Chondrocyte (in vitro differentiated cells): ENCODE measurements around the gene MRTFA. TPM values are rescaled to one million over a fixed set of nuclear protein-coding genes. Genes with fewer than 3 reads are reported as not detected.
A peak's percentile ranks its signal among the peaks of the same experiment; 100 is the strongest.

Experiments
- DNase-seq: peaks from one replicate; pipeline ENCODE4 v3.0.0; 2021; ENCODE audit warnings: mixed read lengths, low spot score
- H3K27ac Mint-ChIP-seq: one replicate; pipeline ENCODE4 v1.8.0; 2021; ENCODE audit warnings: mild to moderate bottlenecking, moderate library complexity, mixed read lengths; ENCODE audit not compliant: unreplicated experiment
- H3K27me3 Mint-ChIP-seq: 2 replicates; pipeline ENCODE4 v1.8.0; 2021; ENCODE audit warnings: low read depth, mixed read lengths
- H3K36me3 Mint-ChIP-seq: 2 replicates; pipeline ENCODE4 v1.8.0; 2021; ENCODE audit warnings: low read depth, mixed read lengths
- H3K4me1 Mint-ChIP-seq: 2 replicates; pipeline ENCODE4 v1.8.0; 2021; ENCODE audit warnings: low read depth, mild to moderate bottlenecking, mixed read lengths
- H3K4me3 Mint-ChIP-seq: one replicate; pipeline ENCODE4 v1.8.0; 2021; ENCODE audit warnings: mild to moderate bottlenecking, moderate library complexity, mixed read lengths; ENCODE audit not compliant: unreplicated experiment
- H3K9me3 Mint-ChIP-seq: 2 replicates; pipeline ENCODE4 v1.8.0; 2021; ENCODE audit warnings: low read depth, mixed read lengths
- total RNA-seq: library from RNA; stranded (reverse); gene quantifications from 3 replicates; pipeline ENCODE4 v1.2.1, GENCODE V29; 2021
- TF ChIP-seq, protein P1 (sequence below): fragments of 200-600 bp; sonication (generic); IDR thresholded peaks from 2 replicates; pipeline ENCODE4 v1.5.0; 2021; ENCODE audit warnings: antibody characterized with exemption, mild to moderate bottlenecking, moderate library complexity

MRTFA gene
- total RNA-seq, 1 donor from 2014 or later, result 69.8 TPM

DNA sequence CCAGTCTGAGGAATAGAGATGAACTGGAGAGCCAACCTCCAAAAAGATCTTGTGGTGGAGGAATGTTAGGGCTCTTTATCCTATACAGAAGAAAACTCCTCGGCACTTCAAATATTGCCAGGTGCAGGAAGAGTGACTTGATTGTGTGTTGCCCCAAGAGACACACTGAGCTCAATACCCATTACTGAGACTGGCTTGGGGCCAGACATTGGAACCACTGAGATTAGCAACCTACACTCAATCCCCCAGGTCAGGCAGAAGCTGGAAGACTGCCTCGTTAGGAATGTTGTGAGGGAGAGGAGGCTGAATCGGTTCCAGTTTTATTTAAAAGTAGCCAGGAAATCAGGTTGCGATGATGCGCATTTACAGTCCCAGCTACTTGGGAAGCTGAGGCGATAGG, 268.5 kb downstream of the MRTFA start:
- H3K36me3 Mint-ChIP-seq, result peaks cover 29% of the 10 kb centered on the region
- H3K27ac Mint-ChIP-seq, result peak overlapping the region; percentile 46
- H3K4me3 Mint-ChIP-seq, result no peak overlapping the region
- H3K4me1 Mint-ChIP-seq, result peaks cover 20% of the 10 kb centered on the region
- TF ChIP-seq, protein P1, sequence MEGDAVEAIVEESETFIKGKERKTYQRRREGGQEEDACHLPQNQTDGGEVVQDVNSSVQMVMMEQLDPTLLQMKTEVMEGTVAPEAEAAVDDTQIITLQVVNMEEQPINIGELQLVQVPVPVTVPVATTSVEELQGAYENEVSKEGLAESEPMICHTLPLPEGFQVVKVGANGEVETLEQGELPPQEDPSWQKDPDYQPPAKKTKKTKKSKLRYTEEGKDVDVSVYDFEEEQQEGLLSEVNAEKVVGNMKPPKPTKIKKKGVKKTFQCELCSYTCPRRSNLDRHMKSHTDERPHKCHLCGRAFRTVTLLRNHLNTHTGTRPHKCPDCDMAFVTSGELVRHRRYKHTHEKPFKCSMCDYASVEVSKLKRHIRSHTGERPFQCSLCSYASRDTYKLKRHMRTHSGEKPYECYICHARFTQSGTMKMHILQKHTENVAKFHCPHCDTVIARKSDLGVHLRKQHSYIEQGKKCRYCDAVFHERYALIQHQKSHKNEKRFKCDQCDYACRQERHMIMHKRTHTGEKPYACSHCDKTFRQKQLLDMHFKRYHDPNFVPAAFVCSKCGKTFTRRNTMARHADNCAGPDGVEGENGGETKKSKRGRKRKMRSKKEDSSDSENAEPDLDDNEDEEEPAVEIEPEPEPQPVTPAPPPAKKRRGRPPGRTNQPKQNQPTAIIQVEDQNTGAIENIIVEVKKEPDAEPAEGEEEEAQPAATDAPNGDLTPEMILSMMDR, result no peak
- H3K9me3 Mint-ChIP-seq, result no peaks in the 10 kb centered on the region
- no peaks in the 10 kb centered on the region for H3K27me3 Mint-ChIP-seq
- no peak for DNase-seq

DNA sequence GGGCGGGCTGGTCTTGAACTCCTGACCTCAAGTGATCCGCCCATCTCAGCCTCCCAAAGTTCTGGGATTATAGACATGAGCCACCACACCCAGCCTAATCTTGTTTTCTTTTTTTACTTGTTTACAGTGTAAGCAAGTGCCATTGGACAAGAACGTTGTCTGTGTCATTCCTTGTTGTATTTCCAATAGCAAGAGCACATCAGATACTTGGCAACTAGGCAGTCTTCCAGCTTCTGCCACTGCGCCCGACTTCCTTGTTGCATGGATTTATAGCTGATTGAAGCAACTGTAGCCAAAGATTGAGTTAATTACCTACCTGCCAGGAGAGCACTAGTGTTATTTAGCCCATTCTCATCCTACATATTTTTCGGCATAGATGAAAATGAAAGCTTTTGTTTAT, 269.2 kb downstream of the MRTFA start:
- Mint-ChIP-seq H3K36me3 (peaks cover 35% of the 10 kb centered on the region), H3K4me3 (no peak overlapping the region), H3K27ac (no peak overlapping the region), H3K4me1 (peaks cover 22% of the 10 kb centered on the region), H3K9me3 (no peaks in the 10 kb centered on the region), H3K27me3 (no peaks in the 10 kb centered on the region)
- no peak for DNase-seq
- TF ChIP-seq, protein P1, result no peak

DNA sequence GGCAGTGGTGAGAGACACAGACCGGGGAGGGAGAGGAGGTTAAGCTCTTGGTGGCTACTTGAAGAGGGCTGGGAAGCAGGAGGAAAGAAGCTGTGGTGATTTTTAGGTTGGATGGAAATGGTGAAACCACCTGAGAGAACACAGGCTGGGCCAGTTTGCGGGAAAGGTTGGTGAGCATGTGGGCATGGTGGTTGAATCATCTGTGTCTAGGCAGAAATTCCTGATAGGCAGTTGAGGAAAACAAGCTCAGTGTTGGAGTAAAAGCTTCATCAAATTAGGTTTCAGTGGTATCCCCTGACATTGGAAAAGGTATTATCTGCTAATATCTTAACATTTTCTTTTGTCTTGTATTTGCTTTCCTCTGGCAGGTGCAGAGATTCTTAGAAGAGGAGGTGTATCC, 270.5 kb downstream of the MRTFA start:
- H3K4me3 Mint-ChIP-seq, result no peak overlapping the region

DNA sequence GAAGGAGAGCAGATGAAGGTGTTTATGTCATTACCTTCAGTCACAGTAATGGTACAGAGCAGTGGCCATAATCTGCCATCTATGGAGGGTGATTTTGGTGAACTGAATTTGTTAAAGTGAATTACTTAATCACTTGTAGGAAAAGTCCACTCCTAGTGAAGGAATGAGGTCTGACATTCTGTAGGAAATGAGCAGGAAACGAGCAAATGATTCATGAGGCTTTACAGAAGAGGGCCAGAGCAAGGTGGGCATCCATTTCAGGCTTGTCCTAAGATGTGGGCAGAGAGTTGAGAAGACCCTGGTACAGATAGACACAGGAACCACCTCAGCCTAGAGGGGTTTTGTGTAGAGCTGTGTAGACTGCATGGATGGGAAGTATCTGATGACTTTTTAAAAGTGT, 272.1 kb downstream of the MRTFA start:
- DNase-seq, result no peak
- Mint-ChIP-seq H3K9me3 (no peaks in the 10 kb centered on the region), H3K4me3 (no peak overlapping the region), H3K27me3 (no peaks in the 10 kb centered on the region), H3K36me3 (peaks cover 54% of the 10 kb centered on the region), H3K4me1 (peaks cover 11% of the 10 kb centered on the region), H3K27ac (no peak overlapping the region)
- TF ChIP-seq, protein P1, result no peak

More for the DNA sequence above, 270.5 kb downstream of the MRTFA start:
- Mint-ChIP-seq H3K27me3 (no peaks in the 10 kb centered on the region), H3K9me3 (no peaks in the 10 kb centered on the region), H3K27ac (no peak overlapping the region), H3K4me1 (peaks cover 13% of the 10 kb centered on the region), H3K36me3 (peaks cover 48% of the 10 kb centered on the region)
- TF ChIP-seq, protein P1, result no peak
- no peak for DNase-seq

DNA sequence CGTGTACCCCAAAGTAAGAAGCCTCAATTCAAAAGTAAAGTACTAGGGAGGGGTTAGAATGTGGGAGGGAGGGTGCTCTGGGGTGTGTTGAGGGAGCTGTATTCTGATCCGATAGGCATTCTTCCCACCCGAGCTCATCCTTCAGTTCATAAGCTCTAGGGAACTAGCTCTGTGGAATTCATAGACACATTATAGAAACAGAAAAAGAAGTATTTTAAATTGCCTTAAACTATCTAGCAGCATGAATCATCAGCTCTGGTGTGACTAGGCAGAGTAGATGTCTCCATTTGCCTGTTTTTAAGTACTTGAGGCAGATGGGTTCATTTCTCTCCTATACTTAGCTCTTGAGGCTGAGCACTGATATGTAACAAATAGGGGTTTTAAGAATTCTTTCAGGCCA, 273.5 kb downstream of the MRTFA start:
- no peak for DNase-seq
- H3K4me1 Mint-ChIP-seq, result peaks cover 11% of the 10 kb centered on the region
- no peaks in the 10 kb centered on the region for H3K9me3 Mint-ChIP-seq
- no peaks in the 10 kb centered on the region for H3K27me3 Mint-ChIP-seq
- H3K36me3 Mint-ChIP-seq, result peaks cover 61% of the 10 kb centered on the region
- H3K4me3 Mint-ChIP-seq, result no peak overlapping the region
- peak overlapping the region; percentile 73 for H3K27ac Mint-ChIP-seq
- TF ChIP-seq, protein P1, result no peak
